SJSA1 (cell line): ENCODE results near the gene ZNF41. TPM values are rescaled to one million over a fixed set of nuclear protein-coding genes. Genes with fewer than 3 reads are reported as not detected.

Source experiments
- DNase-seq, 2 experiments: peaks; one replicate each; pipeline ENCODE4 v3.0.0-alpha.2; 2015 to 2020; ENCODE audit warnings: low spot score in 2 of 2, low read depth in 1 of 2
- H3K27ac ChIP-seq: fragments of 250-450 bp; sonication (Bioruptor Pico); 2 replicates; pipeline ENCODE4 v1.5.1; 2020; ENCODE audit warnings: mild to moderate bottlenecking, moderate library complexity
- H3K27me3 ChIP-seq: fragments of 250-450 bp; sonication (Bioruptor Pico); replicated peaks from 2 replicates; pipeline ENCODE4 v1.5.1; 2020; ENCODE audit warnings: mild to moderate bottlenecking, moderate library complexity
- H3K36me3 ChIP-seq: fragments of 250-450 bp; sonication (Bioruptor Pico); 2 replicates; pipeline ENCODE4 v1.5.1; 2020; ENCODE audit warnings: mild to moderate bottlenecking
- H3K4me1 ChIP-seq: fragments of 250-450 bp; sonication (Bioruptor Pico); replicated peaks from 2 replicates; pipeline ENCODE4 v1.6.1; 2021; ENCODE audit warnings: mild to moderate bottlenecking
- H3K4me3 ChIP-seq: fragments of 250-450 bp; sonication (Bioruptor Pico); 2 replicates; pipeline ENCODE4 v1.5.1; 2020; ENCODE audit warnings: mild to moderate bottlenecking
- H3K9me3 ChIP-seq: fragments of 250-450 bp; sonication (Bioruptor Pico); replicated peaks from 2 replicates; pipeline ENCODE4 v1.5.1; 2020; ENCODE audit warnings: mild to moderate bottlenecking
- total RNA-seq: library from RNA; depleted of rRNA; stranded (reverse); fragments of >200 nt; shearing (Covaris generic); gene quantifications from 2 replicates; pipeline ENCODE4 v1.2.3, GENCODE V29; 2014; rRNA removed

The ZNF41 gene
- total RNA-seq, 1 experiment from 2014 or later, result 6.5 TPM

GRCh38 chrX:47413179-47413594 lies 69.8 kb downstream of the ZNF41 start:
- H3K4me3 ChIP-seq, result no peak overlapping the region
- no peaks in the 10 kb centered on the region for H3K27me3 ChIP-seq
- DNase-seq, result no peak
- no peaks in the 10 kb centered on the region for H3K9me3 ChIP-seq
- no peaks in the 10 kb centered on the region for H3K36me3 ChIP-seq
- H3K4me1 ChIP-seq, result no peaks in the 10 kb centered on the region
- no peak overlapping the region for H3K27ac ChIP-seq

Other genes with a start within 250 kb of the ZNF41 start
- gene ZNF157, start 112.6 kb downstream of the ZNF41 start, total RNA-seq, result not detected in 2 replicates
- gene ARAF, start 78.0 kb upstream of the ZNF41 start, total RNA-seq, result 29.8 and 30.1 TPM in 2 replicates
- gene TIMP1, start 99.2 kb upstream of the ZNF41 start, total RNA-seq, result 245 and 330 TPM in 2 replicates
- 0.53 and 1.5 TPM in 2 replicates for gene SYN1, start 136.6 kb upstream of the ZNF41 start, total RNA-seq
- gene CFP, start 146.7 kb upstream of the ZNF41 start, total RNA-seq, result 0.66 TPM in 1 of 2 replicates, not detected in the other
- 29.8 and 32.6 TPM in 2 replicates for gene ELK1, start 167.3 kb upstream of the ZNF41 start, total RNA-seq
- gene UXT, start 176.0 kb upstream of the ZNF41 start, total RNA-seq, result 97.5 and 197 TPM in 2 replicates